T-helper 2 cell (primary cell): ENCODE measurements around the gene RETNLB.
A peak's percentile ranks its signal among the peaks of the same experiment; 100 is the strongest.

Source experiments
- DNase-seq, 5 experiments: peaks; one replicate each; pipeline versions ENCODE4 v3.0.0 to v3.0.0-alpha.2; 2012 to 2022
- total RNA-seq, 2 donors: gene quantifications; one replicate each; lab custom pipeline; 2026; lab: John Stamatoyannopoulos, UW

Gene RETNLB, protein sequence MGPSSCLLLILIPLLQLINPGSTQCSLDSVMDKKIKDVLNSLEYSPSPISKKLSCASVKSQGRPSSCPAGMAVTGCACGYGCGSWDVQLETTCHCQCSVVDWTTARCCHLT
- total RNA-seq = 0 reads per million in 2 donors

DNA sequence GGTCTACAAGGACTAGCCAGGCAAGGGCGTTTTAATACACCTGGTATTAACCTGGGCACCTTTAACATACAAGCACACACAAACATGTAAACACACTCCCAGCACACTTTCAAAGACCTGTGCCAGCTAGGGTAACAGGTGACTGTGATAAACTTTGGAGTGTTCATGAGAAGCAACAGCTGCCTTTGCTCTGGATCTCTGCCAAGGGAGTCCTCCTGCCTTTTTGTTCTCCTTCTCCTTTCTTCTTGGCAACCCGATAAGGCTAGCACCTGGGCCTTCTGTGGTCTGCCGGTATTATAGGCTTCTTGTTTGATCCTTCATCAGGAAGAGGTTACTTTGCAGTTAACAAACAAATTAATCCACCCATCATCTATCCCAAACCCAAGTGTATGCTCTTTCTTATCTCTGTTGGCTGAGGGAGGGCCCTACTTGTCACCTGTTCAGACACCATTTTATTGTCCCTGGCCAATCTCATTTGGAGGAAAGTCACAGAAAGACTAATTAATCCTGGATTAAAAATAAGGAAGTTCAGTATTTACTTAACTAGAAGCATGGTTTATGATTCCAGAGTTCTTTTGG, at the start of gene RETNLB:
Gene RETNLB, minus strand, starts transcription at position 7 of the 579 bp plus-strand sequence. CDS start 225 bp downstream, outside the sequence.
- no peak for DNase-seq

DNA sequence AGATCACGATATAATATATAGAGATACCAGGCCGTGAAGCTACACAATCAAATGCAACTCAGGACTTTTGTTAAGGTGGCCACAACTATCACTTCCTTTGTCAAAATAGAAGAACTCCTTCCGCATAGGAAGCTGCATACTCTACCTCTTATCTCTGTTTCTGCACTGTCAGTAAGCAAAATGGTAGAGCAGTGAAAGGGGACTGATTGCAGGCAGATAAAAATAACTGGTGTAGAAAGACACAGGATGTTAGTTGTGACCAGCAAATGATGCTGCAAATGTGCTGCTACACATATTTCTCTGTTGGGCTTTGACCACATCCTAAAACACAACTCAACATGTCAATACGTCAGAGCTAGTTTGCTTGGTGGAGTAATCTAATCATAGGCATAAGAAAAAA, 49.1 kb upstream of the RETNLB start:
- DNase-seq = peak in 2 of 5 experiments; percentile 76 to 99

DNA sequence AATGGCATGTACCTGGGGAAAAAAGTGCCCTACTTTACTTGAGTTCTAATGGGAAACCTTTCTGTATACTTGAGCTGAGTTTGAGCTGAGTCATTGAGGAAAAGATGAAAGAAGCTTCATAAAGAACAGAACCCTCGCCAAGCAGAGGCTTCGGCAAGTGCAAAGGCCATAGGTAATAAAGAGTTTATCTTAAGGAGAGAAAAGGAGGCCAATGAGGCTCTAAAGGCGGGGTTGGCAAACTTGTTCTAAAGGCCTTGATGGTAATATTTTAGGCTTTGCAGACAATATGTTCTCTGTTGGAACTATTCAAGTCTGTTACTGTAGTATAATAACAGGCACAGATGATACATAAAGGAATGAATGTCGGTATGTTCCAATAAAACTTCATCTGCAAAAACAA, 47.8 kb upstream of the RETNLB start:
- DNase-seq = no peak

DNA sequence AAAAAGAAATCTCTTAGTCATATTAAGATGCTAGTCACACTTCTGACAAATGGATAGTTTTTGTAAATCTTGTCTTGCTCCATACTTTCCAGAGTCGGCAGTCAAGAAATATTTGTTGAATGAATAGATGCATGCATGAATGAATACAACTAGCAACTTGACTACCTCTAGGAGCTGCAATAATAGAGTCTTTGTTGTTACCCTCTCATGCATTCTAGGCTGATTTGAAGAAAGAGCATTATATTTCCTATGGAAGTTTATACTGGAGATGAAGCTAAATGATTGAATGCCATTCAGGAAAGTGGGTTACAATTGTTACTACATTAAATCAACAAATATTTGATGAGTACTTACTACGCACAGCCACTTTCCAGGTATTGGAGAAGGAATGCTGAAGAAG, 47.2 kb upstream of the RETNLB start:
- no peak for DNase-seq

DNA sequence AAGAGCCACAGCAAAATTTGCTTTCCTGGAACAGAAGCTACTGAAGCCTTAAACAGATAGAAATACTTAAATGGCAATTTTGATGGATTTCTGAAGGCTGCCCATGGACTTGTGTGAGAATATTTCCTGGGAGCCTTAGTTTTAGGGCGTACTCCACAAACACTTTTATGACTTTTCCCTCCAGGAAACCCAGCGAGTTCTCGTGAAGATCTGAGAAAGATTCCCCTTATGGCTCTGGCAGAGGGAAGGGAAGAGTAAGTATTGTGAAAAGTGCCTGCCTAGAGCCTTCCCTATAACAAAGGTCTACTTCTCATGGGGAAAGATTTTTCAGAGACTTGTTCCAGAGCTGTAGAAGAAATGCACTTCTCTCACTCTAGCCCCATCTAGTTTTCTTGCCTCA, 34.3 kb upstream of the RETNLB start:
- DNase-seq = no peak

DNA sequence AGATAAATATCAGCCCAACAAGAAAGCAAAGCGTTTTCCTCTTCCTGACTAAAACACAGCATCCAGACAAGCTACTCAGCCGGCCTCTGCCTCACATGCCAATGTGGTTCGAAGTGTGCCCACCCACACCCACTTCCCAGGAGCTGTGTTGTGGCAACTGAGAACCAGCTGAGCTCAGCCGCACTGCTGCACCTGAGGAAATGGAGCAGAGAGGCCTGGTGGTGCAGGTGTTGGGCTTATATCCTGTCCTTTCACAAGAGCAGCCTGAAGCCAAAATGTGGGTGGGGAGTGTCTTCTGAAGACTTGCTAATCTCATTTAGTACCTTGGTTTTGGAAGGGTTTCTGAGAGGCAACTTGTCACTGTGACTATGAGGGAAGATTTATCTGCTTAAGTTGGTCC, 23.0 kb upstream of the RETNLB start:
- DNase-seq = peak in 4 of 5 experiments; percentile 1 to 74 (median 37)

DNA sequence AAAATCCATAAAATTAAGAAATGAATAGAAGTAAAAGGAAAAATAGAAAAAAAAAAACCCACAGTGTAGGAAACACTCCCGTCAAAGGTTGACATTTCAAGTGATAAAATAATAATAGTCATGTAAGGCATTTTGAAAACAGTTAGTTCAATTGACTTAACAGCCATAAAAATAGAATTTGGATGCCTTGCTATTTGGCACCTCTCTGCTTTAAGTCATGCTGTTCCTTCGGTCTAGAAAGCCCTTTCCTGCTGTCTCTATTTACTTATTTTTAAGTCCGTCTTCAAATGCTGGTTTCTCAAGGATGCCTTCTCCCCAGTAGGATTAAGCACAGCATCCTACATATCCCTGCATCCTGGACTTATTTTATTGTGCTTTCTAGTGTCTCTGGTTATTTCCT, 22.3 kb upstream of the RETNLB start:
- no peak for DNase-seq

DNA sequence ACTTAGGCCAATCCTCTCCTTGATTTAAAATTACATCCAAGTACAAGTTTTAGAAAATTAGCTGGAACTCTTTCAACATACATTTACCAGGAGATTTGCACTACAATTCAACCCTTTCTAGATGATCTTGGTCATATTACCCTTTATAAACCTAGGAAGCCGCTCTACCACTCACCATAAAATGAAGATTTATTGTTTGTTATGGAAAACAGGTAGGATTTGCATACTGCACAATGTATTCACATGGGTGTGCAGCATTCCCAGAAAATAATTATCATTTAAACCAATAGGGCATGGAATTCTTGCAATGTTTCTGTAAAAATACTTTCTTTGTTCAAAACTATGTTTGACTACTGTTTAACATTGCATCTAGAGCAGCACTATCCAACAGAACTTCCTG, 18.4 kb upstream of the RETNLB start:
- no peak for DNase-seq

DNA sequence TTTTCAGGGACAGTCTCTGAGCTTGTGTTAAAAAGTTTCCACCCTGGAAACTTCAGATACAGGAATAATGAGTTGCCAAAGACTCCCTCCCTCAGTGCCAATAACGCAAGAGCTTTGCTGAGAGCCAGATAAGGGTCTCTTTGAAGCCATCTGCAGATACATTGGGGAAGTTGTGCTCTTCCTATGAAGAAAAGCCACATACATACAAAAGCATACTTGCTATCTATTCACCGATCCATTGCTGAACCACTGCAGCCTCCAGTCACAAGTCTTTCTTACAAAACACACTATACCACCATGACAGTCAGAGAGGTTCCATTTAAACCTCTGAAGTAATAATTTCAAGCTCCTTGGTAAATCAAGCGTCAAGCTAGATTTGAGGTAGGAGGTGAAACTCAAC, 10.0 kb upstream of the RETNLB start:
- DNase-seq = peak in 1 of 5 experiments; percentile 24

DNA sequence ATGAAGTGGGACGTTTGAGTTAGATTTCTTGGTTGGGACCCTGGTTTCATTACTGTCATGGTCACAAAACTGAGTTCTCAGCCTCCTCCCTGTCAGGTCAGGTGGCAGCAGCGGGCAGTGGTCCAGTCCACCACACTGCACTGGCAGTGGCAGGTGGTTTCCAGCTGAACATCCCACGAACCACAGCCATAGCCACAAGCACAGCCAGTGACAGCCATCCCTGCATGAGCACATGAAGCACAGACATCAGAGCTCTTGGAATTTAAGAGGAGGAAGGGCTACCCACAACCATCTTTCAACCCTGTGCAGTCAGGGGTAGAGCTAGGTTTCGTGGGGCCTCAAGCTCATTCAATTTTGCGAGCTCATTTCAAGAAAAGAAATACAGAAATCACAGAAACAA, 1.5 kb downstream of the RETNLB start:
- DNase-seq = peak in 1 of 5 experiments; percentile 10

DNA sequence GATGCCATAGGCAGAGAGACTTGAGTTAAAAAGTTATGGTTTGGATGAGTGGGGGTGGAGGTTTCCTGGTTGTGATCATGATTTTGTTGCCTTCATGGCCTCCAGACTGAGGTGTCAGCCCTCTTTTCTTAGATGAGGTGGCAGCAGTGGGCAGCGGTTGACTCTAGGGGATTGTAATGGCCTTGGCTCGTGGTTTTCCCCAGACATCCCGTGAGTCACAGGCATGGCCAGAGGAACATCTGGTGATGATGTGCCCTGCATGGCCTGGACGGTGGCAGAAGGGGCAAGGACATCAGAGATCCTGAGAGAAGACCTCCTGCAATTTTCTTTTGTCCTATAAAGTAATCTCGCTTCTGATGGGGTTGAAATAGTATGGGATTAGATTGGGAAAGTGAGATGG, 12.4 kb downstream of the RETNLB start:
- DNase-seq = no peak

DNA sequence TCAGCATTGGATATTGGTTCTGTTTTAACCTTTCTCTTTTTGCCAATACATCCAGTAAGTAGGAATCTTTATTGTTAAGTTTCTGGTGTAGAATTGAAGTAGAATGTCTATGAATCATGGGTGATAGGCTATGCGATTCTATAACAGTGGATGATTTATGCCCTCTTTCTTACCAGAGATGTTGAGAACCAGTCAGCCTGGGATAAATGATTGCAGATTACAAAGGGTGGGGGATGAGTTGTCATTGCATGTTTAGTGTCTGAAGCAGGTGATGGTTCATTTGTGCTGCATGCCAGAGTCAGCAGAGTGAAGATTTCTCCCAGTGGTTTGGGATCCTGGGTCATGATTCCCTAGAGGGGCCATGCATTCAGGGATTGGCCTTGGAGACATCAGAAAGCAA, 14.3 kb downstream of the RETNLB start:
- DNase-seq = no peak

DNA sequence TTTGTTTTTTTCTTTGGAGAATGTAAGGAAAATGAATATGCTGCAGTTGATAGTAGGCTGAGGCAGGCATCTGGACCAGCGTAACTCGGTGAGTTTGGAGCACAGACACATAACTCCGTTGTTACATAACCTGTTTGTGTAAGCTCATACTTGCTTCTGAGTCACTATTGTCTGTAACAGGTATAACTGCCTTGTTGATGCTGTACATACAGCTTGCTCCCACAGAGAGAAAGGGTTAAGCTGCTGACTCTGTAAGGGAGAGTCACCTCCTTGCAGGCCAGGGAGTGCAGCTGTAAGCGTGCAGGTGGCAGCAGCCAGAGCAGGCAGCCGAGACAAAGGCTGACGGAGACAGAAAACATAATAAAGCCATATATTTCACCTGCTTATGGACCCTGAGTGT, 20.4 kb downstream of the RETNLB start:
- no peak for DNase-seq

DNA sequence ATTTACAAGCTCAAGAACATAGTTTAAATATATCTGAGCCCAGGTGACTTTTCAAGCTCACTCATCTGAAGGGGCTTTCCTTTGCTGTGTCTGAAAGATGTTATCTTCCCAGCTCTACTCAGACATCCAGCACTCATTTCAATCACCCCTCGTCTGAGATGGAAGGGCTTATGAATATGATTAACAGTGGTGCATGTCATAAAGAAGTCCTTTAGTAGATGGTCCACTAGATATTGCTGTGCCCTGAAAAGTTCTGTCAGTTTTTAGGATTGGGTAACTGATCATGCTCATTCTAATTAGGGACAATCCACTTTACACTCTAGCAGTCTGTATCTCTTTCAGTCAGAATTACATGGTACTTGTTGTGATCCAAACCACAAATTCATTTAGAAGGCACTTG, 28.3 kb downstream of the RETNLB start:
- DNase-seq = peak in 1 of 5 experiments; percentile 68

DNA sequence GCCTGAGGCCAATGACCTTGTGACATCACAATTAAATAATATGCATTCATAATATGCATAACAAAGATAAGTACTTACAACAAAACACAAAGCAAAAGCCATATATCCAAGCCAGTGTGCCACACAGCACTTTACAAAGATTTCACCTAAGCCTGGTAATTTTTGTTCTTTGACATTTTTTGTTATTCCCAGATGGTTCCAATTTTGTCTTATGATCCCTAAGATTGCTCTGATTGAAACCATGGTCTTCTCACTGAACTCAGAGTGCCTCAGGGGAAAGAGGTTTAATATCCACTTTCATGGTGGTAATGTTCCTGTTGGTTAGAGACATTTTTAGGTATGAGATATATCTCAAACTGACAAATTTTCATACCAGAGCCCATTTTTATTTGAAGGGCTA, 29.1 kb downstream of the RETNLB start:
- no peak for DNase-seq

DNA sequence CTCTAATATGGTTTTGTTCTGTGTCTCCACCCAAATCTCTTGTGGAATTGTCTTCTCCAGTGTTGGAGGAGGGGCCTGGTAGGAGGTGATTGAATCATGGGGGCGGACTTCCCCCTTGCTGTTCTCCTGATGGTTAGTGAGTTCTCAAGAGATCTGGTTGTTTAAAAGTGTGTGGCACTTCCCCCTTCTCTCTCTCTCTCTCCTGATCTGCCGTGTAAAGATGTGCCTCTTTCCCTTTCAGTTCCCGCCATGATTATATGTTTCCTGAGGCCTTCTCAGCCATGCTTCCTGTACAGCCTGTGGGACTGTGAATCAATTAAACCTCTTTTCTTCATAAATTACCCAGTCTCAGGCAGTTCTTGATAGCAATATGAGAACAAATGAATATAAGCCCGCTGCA, 33.1 kb downstream of the RETNLB start:
- DNase-seq = no peak

DNA sequence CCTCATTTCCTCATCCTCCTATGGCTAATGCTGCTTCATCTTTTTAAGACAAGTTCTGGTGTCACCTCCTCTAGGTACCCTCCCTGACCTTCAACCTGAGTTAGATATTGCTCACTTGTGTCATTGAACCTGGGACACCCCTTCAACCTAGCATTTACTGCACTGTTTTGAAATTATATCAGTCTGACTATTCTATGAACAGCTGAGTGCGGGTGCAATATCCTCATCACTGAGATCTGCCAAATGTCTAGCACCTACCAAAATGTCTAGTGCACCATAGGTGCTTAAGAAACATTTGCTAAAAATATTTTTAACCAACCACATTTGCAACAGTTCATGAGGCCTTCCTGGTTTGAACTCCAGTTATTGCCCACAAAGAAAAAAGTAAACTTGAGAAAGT, 34.5 kb downstream of the RETNLB start:
- no peak for DNase-seq

DNA sequence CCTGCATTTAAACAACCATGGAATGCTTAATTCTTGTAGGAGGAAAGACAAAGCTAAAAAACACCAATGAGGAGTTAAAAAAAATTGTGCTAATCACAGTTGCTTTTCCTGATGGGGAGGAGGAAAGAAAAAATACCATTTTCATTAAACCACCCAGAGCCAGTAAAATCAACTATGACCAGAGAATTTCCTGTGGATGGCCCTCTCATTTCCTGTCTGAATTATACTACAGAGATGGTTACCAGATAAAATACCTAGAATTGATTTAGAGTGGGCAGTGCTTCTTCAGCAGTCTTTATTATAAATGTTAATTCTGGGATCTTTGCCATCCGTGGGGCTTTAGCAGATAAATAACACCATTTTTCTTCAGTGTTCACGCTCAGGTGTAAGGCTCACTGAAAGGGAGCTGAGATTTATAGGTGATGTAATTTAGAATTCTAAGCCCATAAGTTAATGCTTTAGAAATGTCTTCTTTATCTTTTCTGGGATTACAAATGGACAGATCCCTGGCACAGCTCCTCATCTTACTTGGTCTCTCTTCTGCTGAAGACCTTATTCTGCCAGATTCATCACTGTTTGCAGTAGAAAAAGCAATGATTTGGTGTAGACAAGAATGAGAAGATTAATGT, 37.9 kb downstream of the RETNLB start:
- no peak for DNase-seq

DNA sequence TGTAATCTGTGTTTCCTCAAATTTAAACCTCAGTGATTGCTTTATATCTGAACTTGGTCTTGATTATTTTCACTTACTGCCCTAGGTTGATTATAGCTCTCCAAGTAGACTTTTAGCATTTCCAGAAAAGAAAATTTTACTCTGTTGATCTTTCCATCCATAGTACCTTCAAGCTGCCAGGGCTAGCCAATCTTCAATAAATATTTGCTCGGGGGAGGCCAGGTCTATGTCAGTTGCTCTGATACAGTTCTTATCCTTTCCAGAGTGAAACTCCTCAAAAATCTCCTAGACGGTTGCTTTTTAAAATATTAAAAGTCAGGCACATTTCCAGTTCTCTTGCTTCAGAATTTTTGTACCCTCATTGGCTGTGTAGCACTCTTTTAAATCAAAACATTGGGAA, 38.8 kb downstream of the RETNLB start:
- no peak for DNase-seq

DNA sequence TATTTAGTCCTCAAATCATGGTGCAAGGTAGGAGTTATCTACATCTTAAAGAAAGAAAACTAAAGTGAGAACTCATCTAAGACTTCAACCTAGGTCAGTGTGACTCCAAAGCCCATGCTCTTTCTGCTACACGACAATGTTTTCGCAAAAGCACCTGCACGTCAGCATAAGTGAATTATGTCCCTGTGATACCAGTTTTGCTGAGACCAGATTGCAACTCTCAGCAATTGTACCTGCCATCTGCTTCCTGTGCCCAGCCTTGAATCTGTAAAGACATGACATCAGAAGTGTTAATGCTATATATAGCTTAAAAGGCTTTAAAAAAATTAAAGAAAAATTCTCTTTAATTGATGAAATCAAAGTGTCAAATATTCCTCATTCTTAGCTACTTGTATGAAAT, 43.4 kb downstream of the RETNLB start:
- DNase-seq = no peak

DNA sequence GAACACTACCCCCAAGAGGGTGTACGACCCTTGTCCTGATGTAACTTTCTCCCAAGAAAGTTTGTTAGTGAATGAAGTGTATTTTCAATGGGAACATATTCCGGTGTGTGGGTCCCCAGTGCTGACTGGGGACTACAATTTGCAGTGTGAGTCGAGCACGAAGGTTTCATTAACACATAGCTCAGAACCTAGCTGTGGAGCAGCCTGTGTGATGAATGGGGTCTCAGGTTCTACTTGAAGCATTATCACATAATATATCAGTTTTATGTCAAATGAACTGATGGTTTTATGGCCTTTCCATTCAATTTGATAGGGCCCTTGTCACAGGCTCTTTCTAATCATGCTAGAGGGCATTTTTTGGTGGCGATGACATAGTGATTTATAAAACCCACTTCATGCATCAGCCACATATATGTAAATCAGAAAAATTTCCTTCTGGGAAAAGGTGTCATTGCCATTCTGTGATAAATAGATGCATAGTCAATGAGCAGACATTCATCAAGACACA, 44.1 kb downstream of the RETNLB start:
- DNase-seq = no peak
